WERI-Rb-1 (cell line): ENCODE data around the gene NRXN3.

Source experiments
- DNase-seq: peaks from one replicate; pipeline ENCODE4 v3.0.0-alpha.2; 2020
- H3K27ac ChIP-seq: fragments of 250-450 bp; sonication (Bioruptor Pico); 2 replicates; pipeline ENCODE4 v1.5.1; 2020; ENCODE audit warnings: mild to moderate bottlenecking, moderate library complexity
- H3K27me3 ChIP-seq: fragments of 250-450 bp; sonication (Bioruptor Pico); 2 replicates; pipeline ENCODE4 v1.5.1; 2021; ENCODE audit warnings: mild to moderate bottlenecking, low read depth, moderate library complexity; ENCODE audit not compliant: insufficient read depth, severe bottlenecking
- H3K36me3 ChIP-seq: fragments of 250-450 bp; sonication (Bioruptor Pico); 2 replicates; pipeline ENCODE4 v1.5.1; 2020; ENCODE audit warnings: mild to moderate bottlenecking, moderate library complexity
- H3K4me3 ChIP-seq: 2 replicates; pipeline ENCODE4 v1.5.1; 2011; ENCODE audit warnings: low read depth, mild to moderate bottlenecking, control low read depth, low read length
- H3K9me3 ChIP-seq: fragments of 250-450 bp; sonication (Bioruptor Pico); 2 replicates; pipeline ENCODE4 v1.5.1; 2021; ENCODE audit warnings: mild to moderate bottlenecking, moderate library complexity; ENCODE audit not compliant: severe bottlenecking
- TF ChIP-seq, protein P1 (sequence below): IDR thresholded peaks from 2 replicates; pipeline ENCODE4 v1.5.1; 2011; ENCODE audit warnings: low read depth, mild to moderate bottlenecking, control low read depth, inconsistent platforms, low read length

The NRXN3 gene

DNA sequence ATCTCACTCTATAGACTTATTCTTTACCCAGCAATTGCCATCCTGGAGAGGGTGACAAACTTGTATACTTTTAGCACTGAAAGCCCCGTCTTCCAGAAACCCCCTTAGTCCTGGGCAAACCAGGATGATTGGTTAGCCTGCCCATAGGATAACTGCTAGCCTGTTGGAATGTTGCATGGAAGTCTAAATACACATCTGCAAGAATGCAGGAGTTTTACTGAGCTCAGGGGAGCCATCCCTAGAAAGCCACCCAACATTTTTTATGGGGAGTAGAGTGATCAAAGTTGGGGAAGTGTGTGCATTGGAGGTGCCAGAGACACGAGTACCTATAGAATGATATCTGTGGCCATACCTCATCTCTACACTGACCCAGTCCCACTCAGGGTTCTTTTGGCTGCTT is 155.7 kb downstream of the NRXN3 start:
- TF ChIP-seq, protein P1, sequence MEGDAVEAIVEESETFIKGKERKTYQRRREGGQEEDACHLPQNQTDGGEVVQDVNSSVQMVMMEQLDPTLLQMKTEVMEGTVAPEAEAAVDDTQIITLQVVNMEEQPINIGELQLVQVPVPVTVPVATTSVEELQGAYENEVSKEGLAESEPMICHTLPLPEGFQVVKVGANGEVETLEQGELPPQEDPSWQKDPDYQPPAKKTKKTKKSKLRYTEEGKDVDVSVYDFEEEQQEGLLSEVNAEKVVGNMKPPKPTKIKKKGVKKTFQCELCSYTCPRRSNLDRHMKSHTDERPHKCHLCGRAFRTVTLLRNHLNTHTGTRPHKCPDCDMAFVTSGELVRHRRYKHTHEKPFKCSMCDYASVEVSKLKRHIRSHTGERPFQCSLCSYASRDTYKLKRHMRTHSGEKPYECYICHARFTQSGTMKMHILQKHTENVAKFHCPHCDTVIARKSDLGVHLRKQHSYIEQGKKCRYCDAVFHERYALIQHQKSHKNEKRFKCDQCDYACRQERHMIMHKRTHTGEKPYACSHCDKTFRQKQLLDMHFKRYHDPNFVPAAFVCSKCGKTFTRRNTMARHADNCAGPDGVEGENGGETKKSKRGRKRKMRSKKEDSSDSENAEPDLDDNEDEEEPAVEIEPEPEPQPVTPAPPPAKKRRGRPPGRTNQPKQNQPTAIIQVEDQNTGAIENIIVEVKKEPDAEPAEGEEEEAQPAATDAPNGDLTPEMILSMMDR = no peak
- H3K4me3 ChIP-seq = no peak overlapping the region
- H3K9me3 ChIP-seq = no peaks in the 10 kb centered on the region
- no peaks in the 10 kb centered on the region for H3K36me3 ChIP-seq
- H3K27ac ChIP-seq = no peak overlapping the region
- no peaks in the 10 kb centered on the region for H3K27me3 ChIP-seq
- DNase-seq = no peak

DNA sequence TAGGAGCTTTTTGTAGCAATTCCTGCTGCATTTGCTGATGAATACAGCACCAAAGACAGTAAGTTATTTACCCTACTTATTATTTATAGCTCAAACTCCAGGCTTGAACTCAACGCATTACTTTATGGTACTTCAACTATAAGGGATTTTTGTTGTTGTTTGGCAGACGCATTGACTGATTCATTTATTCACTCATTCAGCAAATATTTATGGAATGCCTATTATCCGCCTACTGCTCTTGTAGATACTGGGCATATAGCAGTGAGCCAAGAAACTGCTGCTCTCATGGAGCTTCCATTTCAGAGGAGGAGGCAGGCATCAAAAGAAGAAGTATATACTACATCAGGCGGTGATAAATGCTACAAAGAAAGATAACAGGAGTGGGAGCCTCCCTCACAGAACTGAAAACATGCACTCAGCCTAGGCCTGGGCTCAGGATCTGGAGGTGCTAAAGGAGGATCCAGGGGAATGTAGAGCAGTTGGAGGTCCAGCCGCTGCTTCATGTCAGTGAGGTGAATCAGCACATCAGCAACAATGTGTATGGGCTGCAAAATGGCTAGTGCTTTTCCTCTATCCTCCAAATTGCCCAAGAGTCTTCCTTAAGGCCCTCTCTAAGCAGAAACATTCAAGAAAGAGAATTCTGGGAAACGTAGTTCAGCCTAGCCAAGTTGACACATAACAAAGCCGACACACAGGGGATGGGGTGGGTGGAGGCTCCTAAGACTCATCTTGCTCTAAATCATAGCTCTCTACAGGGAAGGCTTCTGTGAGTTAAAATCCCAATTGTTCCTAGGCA is 157.5 kb downstream of the NRXN3 start:
- Histone ChIP-seq H3K4me3 (no peak overlapping the region), H3K27me3 (no peaks in the 10 kb centered on the region), H3K9me3 (no peaks in the 10 kb centered on the region), H3K27ac (no peak overlapping the region), H3K36me3 (no peaks in the 10 kb centered on the region)
- DNase-seq = no peak
- TF ChIP-seq, protein P1 = no peak

DNA sequence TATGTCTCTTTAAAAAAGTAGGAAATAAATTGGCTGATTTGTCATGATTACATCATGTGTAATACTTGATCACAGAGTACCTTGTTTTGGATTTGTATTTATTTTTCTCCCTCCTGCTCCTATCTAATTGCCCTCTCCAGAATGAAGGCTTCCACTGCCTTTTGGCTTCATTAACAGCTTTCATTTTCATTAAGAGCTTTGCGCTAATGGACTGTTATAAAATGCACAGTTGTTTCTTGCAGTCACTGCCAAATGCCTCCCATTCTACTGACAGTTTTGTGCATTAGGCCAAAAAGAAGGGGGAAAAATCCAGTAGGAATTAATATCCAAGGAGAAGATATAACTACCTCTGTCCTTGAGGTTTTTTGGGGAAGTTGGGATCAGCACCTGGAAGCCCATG is 159.2 kb downstream of the NRXN3 start:
- no peak overlapping the region for H3K27ac ChIP-seq
- no peaks in the 10 kb centered on the region for H3K9me3 ChIP-seq
- TF ChIP-seq, protein P1 = no peak
- H3K27me3 ChIP-seq = no peaks in the 10 kb centered on the region
- H3K4me3 ChIP-seq = no peak overlapping the region
- no peak for DNase-seq
- H3K36me3 ChIP-seq = no peaks in the 10 kb centered on the region

DNA sequence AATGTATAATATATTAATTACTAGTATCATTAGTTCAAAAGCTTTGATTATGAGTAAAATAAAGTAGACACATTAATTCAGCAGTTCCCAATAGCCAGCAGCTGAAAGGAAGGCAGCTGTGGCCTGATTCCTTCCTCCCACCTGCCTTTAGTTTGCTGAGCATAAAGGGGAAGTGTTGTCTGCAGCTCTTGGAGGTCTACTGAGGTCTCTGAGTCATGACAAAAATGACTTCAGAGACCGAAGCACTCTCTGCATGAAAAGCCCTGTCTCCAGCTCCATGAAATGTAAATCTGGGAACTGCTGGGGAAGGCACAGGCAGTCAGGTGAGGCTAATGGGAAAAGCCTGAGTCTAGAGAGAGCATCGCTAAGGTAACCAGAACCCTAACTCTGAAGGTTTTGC is 165.4 kb downstream of the NRXN3 start:
- Histone ChIP-seq H3K27ac (no peak overlapping the region), H3K9me3 (no peaks in the 10 kb centered on the region), H3K4me3 (no peak overlapping the region), H3K27me3 (no peaks in the 10 kb centered on the region), H3K36me3 (no peaks in the 10 kb centered on the region)
- TF ChIP-seq, protein P1 = no peak
- DNase-seq = no peak

DNA sequence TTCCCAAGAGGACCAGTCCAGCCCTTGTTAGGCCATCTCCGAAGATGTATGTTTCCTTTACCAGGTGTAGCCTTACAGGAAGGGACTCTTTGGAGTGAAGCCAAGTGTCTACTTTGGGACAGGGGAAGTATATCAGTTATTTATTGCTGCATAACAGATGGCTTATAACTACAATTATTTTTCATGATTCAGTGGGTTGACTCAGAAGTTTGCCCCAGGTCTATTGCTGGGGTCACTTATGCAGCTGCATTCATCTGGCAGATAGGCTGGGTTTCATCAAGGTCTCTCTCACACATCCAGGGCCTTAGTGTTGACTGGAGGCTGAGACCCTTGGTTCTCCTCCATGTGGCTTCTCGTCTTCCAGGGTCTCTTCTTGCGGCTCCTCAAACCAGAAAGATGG is 170.1 kb downstream of the NRXN3 start:
- no peaks in the 10 kb centered on the region for H3K36me3 ChIP-seq
- no peaks in the 10 kb centered on the region for H3K9me3 ChIP-seq
- H3K27me3 ChIP-seq = no peaks in the 10 kb centered on the region
- no peak for DNase-seq
- TF ChIP-seq, protein P1 = no peak
- no peak overlapping the region for H3K4me3 ChIP-seq
- no peak overlapping the region for H3K27ac ChIP-seq
